Right lobe of liver (tissue), 6 donors: ENCODE data around the gene ROCK2. TPM values are rescaled to one million over a fixed set of nuclear protein-coding genes. Genes with fewer than 3 reads are reported as not detected.

ENCODE experiments used
- ATAC-seq, 4 donors: fragments of 200-7000 bp; cut with Tn5 transposase; one replicate each; pipeline ENCODE4 v1.9.1; 2020; ENCODE audit warnings: mild to moderate bottlenecking in 4 of 4, moderate library complexity in 4 of 4
- DNase-seq, 3 donors: peaks; one replicate each; pipeline ENCODE4 v3.0.0-alpha.2; 2020
- H3K27ac ChIP-seq, 3 donors: fragments of 200-600 bp; one replicate each; pipeline ENCODE4 v1.8.0; 2022
- H3K27me3 ChIP-seq, 2 donors: fragments of 200-600 bp; one replicate each; pipeline ENCODE4 v1.8.0; 2022
- H3K36me3 ChIP-seq, 4 donors: fragments of 200-600 bp; sonication (generic) in 1 of 4; one replicate each; pipeline versions ENCODE4 v1.5.1 to v1.8.0; 2017 to 2022; ENCODE audit warnings: control low read depth in 1 of 4
- H3K4me1 ChIP-seq, 4 donors: fragments of 200-600 bp; sonication (generic) in 1 of 4; one replicate each; pipeline versions ENCODE4 v1.5.1 to v1.8.0; 2017 to 2022; ENCODE audit warnings: control low read depth in 1 of 4
- H3K4me3 ChIP-seq, 3 donors: fragments of 200-600 bp; one replicate each; pipeline ENCODE4 v1.8.0; 2022
- H3K9me3 ChIP-seq, 4 donors: fragments of 200-600 bp; sonication (generic) in 1 of 4; one replicate each; pipeline versions ENCODE4 v1.5.1 to v1.8.0; 2017 to 2022; ENCODE audit warnings: control low read depth in 1 of 4
- POLR2A ChIP-seq: fragments of 450-650 bp; IDR thresholded peaks from one replicate; pipeline ENCODE4 v1.6.1; 2017; ENCODE audit warnings: antibody characterized with exemption, mild to moderate bottlenecking
- WGBS: methylation state at CpG from one replicate; pipeline ENCODE4 v1.1.6; 2018; ENCODE audit warnings: low coverage, low lambda C conversion rate; ENCODE audit not compliant: insufficient coverage; ENCODE audit errors: missing lambda C conversion rate; 5-methylcytosine and 5-hydroxymethylcytosine counted together
- intact Hi-C, 2 donors: fragments of 100-400 bp; cut with DNase I; formaldehyde crosslinking; loops; one replicate each; pipeline versions ENCODE4 v1.11.2 to v1.14.1; 2022
- total RNA-seq, 6 experiments: library from RNA; depleted of rRNA in 2 of 6; stranded (reverse); fragments of >200 nt in 2 of 6; fragmentation: NEBNext Ultra II Directional in 3 of 6; extraction: Animal tissue kit (Norgen Biotek cat#: 25700) in 3 of 6; gene quantifications; one replicate each; pipeline versions ENCODE4 v1.1.0 to v1.2.4, GENCODE V29; 2016 to 2023
- TF ChIP-seq, protein P1 (sequence below), 4 donors: fragments of 200-600 bp in 3 of 4; fragments of 450-650 bp in 1 of 4; IDR thresholded peaks; one replicate each; pipeline versions ENCODE4 v1.5.1 to v1.8.0; 2016 to 2022; ENCODE audit warnings: antibody characterized with exemption in 4 of 4, mild to moderate bottlenecking in 2 of 4
- donor health status: DM: no; HTN: yes; CAD: no.
- donor health status: DM: no; HTN: no; CAD: no.
- donor health status: DM: no; HTN: no; CAD: no.
- donor health status: DM: no; HTN: yes; CAD: no.
- donor health status: DM: no; HTN: yes; CAD: no.

Gene ROCK2
- total RNA-seq, 6 experiments from 2014 or later = 11.6 to 23.9 (median 19.8) TPM

DNA sequence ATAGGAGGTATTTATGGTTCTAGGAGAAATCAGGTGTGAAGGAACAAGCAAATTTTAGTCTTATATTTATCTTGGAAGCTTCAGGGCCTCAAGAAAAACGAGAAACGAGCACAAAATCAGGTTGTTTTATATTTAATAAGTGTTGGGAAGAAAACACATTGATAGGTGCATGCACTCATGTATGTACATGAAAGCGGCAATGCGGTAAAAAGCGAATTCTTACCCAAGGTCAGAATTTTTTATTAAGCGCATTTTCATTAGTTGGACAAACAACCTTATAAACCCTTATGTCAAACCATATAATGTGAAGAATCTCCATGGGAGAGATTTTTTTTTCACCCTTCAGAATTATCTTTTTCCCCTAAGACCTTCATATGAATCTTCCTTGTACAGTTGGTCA, 163.8 kb downstream of the ROCK2 start:
- H3K27ac ChIP-seq = no peak overlapping the region
- no peaks in the 10 kb centered on the region for H3K4me1 ChIP-seq
- no peaks in the 10 kb centered on the region for H3K9me3 ChIP-seq
- H3K36me3 ChIP-seq = peaks cover 0 to 11% (median 9%) of the 10 kb centered on the region in 4 donors
- H3K27me3 ChIP-seq = no peaks in the 10 kb centered on the region
- WGBS = 85% methylated on average over 6 of the region's 6 CpGs
- DNase-seq = no peak
- no peak for ATAC-seq
- intact Hi-C loops = no loop called here
- no peak overlapping the region for H3K4me3 ChIP-seq
- TF ChIP-seq, protein P1, sequence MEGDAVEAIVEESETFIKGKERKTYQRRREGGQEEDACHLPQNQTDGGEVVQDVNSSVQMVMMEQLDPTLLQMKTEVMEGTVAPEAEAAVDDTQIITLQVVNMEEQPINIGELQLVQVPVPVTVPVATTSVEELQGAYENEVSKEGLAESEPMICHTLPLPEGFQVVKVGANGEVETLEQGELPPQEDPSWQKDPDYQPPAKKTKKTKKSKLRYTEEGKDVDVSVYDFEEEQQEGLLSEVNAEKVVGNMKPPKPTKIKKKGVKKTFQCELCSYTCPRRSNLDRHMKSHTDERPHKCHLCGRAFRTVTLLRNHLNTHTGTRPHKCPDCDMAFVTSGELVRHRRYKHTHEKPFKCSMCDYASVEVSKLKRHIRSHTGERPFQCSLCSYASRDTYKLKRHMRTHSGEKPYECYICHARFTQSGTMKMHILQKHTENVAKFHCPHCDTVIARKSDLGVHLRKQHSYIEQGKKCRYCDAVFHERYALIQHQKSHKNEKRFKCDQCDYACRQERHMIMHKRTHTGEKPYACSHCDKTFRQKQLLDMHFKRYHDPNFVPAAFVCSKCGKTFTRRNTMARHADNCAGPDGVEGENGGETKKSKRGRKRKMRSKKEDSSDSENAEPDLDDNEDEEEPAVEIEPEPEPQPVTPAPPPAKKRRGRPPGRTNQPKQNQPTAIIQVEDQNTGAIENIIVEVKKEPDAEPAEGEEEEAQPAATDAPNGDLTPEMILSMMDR (IDR thresholded peaks at IDR 0.05) = no peak
- no peak for TF ChIP-seq POLR2A

DNA sequence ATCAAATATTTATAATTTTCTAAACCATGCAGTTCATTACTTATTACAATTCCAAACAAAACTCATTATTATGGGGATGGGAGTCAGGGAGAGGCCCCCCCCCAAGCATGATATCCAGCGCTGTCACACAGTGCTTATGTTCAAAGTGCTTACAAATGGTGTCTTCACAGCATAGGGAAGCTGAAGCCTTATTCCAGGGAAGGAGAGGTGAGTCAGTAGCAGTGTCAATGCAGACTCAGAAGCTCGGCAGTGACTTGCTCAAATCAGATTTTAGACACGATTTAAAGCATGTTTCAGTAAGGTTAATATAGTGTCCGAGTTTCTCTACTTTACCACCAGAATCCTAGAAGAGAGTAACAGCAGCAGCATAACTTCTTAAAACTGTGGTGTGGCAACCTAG, 164.5 kb downstream of the ROCK2 start:
- H3K27ac ChIP-seq = no peak overlapping the region
- no peaks in the 10 kb centered on the region for H3K4me1 ChIP-seq
- no peaks in the 10 kb centered on the region for H3K27me3 ChIP-seq
- H3K4me3 ChIP-seq = no peak overlapping the region
- intact Hi-C loops = no loop called here
- 93% methylated on average over 4 of the region's 4 CpGs for WGBS
- no peaks in the 10 kb centered on the region for H3K9me3 ChIP-seq
- peaks cover 0 to 11% (median 9%) of the 10 kb centered on the region in 4 donors for H3K36me3 ChIP-seq
- DNase-seq (no peak), ATAC-seq (no peak)
- TF ChIP-seq POLR2A = no peak
- TF ChIP-seq, protein P1 (IDR thresholded peaks at IDR 0.05) = no peak

DNA sequence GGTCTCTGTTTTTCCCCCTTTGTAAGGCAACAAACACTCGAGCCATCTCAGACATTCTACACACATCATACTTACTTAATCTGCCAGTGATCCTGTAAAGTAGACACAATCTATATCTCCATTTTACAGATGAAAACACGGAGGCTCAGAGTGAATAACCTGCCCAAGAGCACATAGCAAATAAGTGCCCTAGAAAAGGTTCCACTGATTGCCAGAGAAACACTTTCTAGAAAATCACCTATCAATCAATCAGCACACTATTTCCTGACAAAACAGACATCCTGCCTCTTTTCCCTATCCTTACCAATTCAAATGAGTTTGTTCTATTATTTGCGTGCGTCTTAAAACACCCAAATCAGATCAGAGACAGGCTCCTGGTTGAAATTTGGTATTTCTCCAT, 165.2 kb downstream of the ROCK2 start:
- intact Hi-C loops = no loop called here
- Histone ChIP-seq H3K4me3 (no peak overlapping the region), H3K27ac (no peak overlapping the region), H3K9me3 (no peaks in the 10 kb centered on the region), H3K27me3 (no peaks in the 10 kb centered on the region), H3K36me3 (peaks cover 0 to 11% (median 9%) of the 10 kb centered on the region in 4 donors), H3K4me1 (no peaks in the 10 kb centered on the region)
- no peak for DNase-seq
- 68% methylated on average over 3 of the region's 4 CpGs for WGBS
- ATAC-seq = no peak
- no peak for TF ChIP-seq POLR2A
- TF ChIP-seq, protein P1 (IDR thresholded peaks at IDR 0.05) = no peak

DNA sequence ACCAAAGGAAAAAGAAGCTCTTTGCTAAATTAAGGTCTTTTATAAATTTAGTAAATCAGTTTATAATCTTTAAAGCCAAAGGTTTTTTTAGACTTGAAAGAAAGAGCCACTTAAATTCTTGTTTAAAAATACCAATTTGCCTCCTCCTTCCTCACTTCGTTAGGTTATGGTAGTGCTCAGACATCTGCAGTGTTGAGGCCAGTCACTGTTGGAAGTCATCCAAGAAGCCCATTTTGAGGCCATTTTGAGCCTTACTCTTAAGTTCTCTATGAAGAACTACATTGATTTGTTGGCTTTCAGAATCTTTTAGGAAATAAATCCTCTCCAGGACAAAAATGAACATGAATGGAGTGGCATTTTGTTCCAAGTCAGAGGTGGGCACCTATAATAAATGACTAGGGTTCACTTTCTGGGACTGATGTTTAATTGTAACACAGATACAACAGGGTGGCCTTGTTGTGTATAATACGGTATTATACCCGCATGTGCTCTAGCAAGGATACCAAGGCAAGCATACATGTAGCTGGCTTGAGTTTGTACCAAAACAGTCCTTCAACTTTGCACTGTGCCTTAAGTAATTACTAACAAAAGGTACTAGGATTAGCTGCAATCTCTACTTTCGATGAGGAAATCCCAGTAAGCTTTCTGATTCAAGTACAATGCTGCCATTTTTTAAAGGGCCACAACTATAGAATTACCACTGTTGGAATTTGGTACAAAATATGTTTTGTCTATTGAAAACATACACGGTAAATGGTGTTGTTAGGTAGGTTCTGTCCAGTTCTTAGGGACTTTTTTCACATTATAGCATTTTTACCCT, 166.4 kb downstream of the ROCK2 start:
- no peak for TF ChIP-seq POLR2A
- DNase-seq = no peak
- Histone ChIP-seq H3K36me3 (peaks cover 0 to 10% (median 9%) of the 10 kb centered on the region in 4 donors), H3K27me3 (no peaks in the 10 kb centered on the region), H3K4me3 (no peak overlapping the region), H3K9me3 (no peaks in the 10 kb centered on the region), H3K27ac (no peak overlapping the region), H3K4me1 (no peaks in the 10 kb centered on the region)
- intact Hi-C loops = no loop called here
- 61% methylated on average over 5 of the region's 5 CpGs for WGBS
- ATAC-seq = no peak

DNA sequence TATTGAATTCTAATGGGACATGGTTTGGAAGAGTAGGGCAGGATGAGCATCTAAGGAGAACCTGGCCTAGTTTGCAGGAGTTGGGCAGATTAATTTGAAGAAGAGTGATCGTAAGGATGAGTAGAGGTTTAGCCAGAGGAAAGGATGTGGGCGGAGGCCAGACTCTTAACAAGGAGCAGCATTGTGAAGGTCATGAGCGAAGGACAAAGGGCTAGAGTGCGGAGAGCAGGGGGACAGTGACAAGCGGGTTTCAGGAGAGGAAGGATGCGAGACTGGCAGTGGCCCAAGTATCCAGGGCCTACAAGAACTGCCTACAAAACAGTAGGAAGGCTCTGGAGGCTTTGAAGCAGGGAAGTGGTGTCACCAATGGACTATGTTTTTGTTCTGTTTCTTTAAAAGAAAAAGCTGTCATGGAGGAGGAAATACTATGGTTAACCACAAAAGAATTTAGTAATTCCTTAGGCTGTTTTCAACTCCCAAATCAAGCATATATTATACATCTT, 169.1 kb downstream of the ROCK2 start:
- no peaks in the 10 kb centered on the region for H3K27me3 ChIP-seq
- TF ChIP-seq, protein P1 (IDR thresholded peaks at IDR 0.05) = no peak
- TF ChIP-seq POLR2A = no peak
- H3K9me3 ChIP-seq = no peaks in the 10 kb centered on the region
- ATAC-seq = peak; percentile 49 to 65 (median 56)
- peaks cover 0 to 4% (median 0%) of the 10 kb centered on the region in 4 donors for H3K36me3 ChIP-seq
- H3K27ac ChIP-seq = no peak overlapping the region
- intact Hi-C loops = no loop called here
- no peak for DNase-seq
- 45% methylated on average over 6 of the region's 6 CpGs for WGBS
- H3K4me1 ChIP-seq = no peaks in the 10 kb centered on the region
- H3K4me3 ChIP-seq = no peak overlapping the region
